ENCODE measurements around the gene CBX5. TPM values are rescaled to one million over a fixed set of nuclear protein-coding genes. Genes with fewer than 3 reads are reported as not detected.
A peak's percentile ranks its signal among the peaks of the same experiment; 100 is the strongest.
"Not testable (repeated sequence)": the region's sequence is repeated elsewhere in the genome, so short reads cannot be mapped to it uniquely, and the experiment has no call there.

Gene CBX5
- total RNA-seq = 108 and 113 TPM in 2 replicates

GRCh38 chr12:54279632-54280467, at the start of gene CBX5:
Gene CBX5, minus strand, starts transcription at chr12:54280122. Its CDS starts 22,472 bp downstream, at chr12:54257650.
- intact Hi-C loops (cut with micrococcal nuclease) = loop anchor here (1.0 to 10.0 kb wide), 6 partner anchors 39 to 705 kb away; partner anchors contain the start of genes NCKAP1L and TESPA1
- no peak within 1 kb of the TSS for H3K27ac Mint-ChIP-seq
- no peaks in the 10 kb centered on the region for H3K27me3 Mint-ChIP-seq
- no peaks in the 10 kb centered on the region for H3K9me3 Mint-ChIP-seq
- peaks cover 52% of the 10 kb centered on the region for H3K4me1 Mint-ChIP-seq
- peak; percentile 100 for DNase-seq
- no peak within 1 kb of the TSS for H3K4me3 Mint-ChIP-seq
- H3K36me3 Mint-ChIP-seq (ENCODE audit: low read depth) = peaks cover 21% of the 10 kb centered on the region

GRCh38 chr12:54328595-54329337, 48.8 kb upstream of the CBX5 start:
- intact Hi-C loops (cut with micrococcal nuclease) = no loop called here
- H3K27me3 Mint-ChIP-seq = no peaks in the 10 kb centered on the region
- no peaks in the 10 kb centered on the region for H3K9me3 Mint-ChIP-seq
- DNase-seq = no peak
- H3K4me3 Mint-ChIP-seq = peak overlapping the region; percentile 56
- peaks cover 14% of the 10 kb centered on the region for H3K36me3 Mint-ChIP-seq (ENCODE audit: low read depth)
- peak overlapping the region; percentile 45 for H3K27ac Mint-ChIP-seq
- H3K4me1 Mint-ChIP-seq = peaks cover 43% of the 10 kb centered on the region

GRCh38 chr12:54325442-54326109, 45.7 kb upstream of the CBX5 start:
- not testable (repeated sequence) for H3K27me3 Mint-ChIP-seq, H3K9me3 Mint-ChIP-seq, DNase-seq
- Mint-ChIP-seq H3K27ac (peak overlapping the region; percentile 93), H3K36me3 (ENCODE audit: low read depth) (peaks cover 11% of the 10 kb centered on the region), H3K4me3 (peak overlapping the region; percentile 98), H3K4me1 (peaks cover 27% of the 10 kb centered on the region)
- intact Hi-C loops (cut with micrococcal nuclease) = loop anchor here (1.0 to 2.0 kb wide), 3 partner anchors 27 to 43 kb away; no protein-coding TSS in a partner anchor

- Mint-ChIP-seq H3K4me1 (peaks cover 23% of the 10 kb centered on the region), H3K27ac (peak within 1 kb of the TSS; percentile 93), H3K27me3 (no peaks in the 10 kb centered on the region), H3K36me3 (ENCODE audit: low read depth) (peaks cover 10% of the 10 kb centered on the region), H3K4me3 (peak within 1 kb of the TSS; percentile 98), H3K9me3 (no peaks in the 10 kb centered on the region)
- intact Hi-C loops (cut with micrococcal nuclease) = loop anchor here (1.0 to 2.0 kb wide), 4 partner anchors 27 to 45 kb away; partner anchors contain the start of genes CBX5 and HNRNPA1
- peak; percentile 97 for DNase-seq
Measured at GRCh38 chr12:54324617-54325441, 44.9 kb upstream of the CBX5 start, which contains the start of gene COPZ1. Gene COPZ1, plus strand, starts transcription at chr12:54325131. Its CDS starts 33 bp downstream, at chr12:54325164.

- DNase-seq = no peak
- Mint-ChIP-seq H3K27ac (no peak overlapping the region), H3K4me1 (peaks cover 6% of the 10 kb centered on the region), H3K4me3 (no peak overlapping the region), H3K36me3 (ENCODE audit: low read depth) (peaks cover 5% of the 10 kb centered on the region), H3K9me3 (no peaks in the 10 kb centered on the region), H3K27me3 (peaks cover 5% of the 10 kb centered on the region)
- intact Hi-C loops (cut with micrococcal nuclease) = no loop called here
Measured at GRCh38 chr12:54321363-54321762, 41.4 kb upstream of the CBX5 start.

GRCh38 chr12:54312309-54312708, 32.4 kb upstream of the CBX5 start:
- H3K9me3 Mint-ChIP-seq; H3K36me3 Mint-ChIP-seq (ENCODE audit: low read depth); H3K4me3 Mint-ChIP-seq; H3K27ac Mint-ChIP-seq; intact Hi-C loops (cut with micrococcal nuclease); DNase-seq; H3K4me1 Mint-ChIP-seq: not testable (repeated sequence)
- peaks cover 13% of the 10 kb centered on the region for H3K27me3 Mint-ChIP-seq

GRCh38 chr12:54311051-54311450, 31.1 kb upstream of the CBX5 start:
- Mint-ChIP-seq H3K27me3 (peaks cover 14% of the 10 kb centered on the region), H3K27ac (no peak overlapping the region)
- intact Hi-C loops (cut with micrococcal nuclease) = no loop called here

GRCh38 chr12:54306925-54307741, 27.2 kb upstream of the CBX5 start:
- H3K4me1 Mint-ChIP-seq = peaks cover 20% of the 10 kb centered on the region
- no peak overlapping the region for H3K4me3 Mint-ChIP-seq
- H3K27ac Mint-ChIP-seq = no peak overlapping the region
- H3K27me3 Mint-ChIP-seq = peaks cover 37% of the 10 kb centered on the region
- H3K36me3 Mint-ChIP-seq (ENCODE audit: low read depth) = no peaks in the 10 kb centered on the region
- DNase-seq = no peak
- intact Hi-C loops (cut with micrococcal nuclease) = no loop called here
- no peaks in the 10 kb centered on the region for H3K9me3 Mint-ChIP-seq

More at GRCh38 chr12:54311051-54311450, 31.1 kb upstream of the CBX5 start:
- H3K9me3 Mint-ChIP-seq = no peaks in the 10 kb centered on the region
- no peak for DNase-seq
- peaks cover 11% of the 10 kb centered on the region for H3K4me1 Mint-ChIP-seq
- no peak overlapping the region for H3K4me3 Mint-ChIP-seq
- no peaks in the 10 kb centered on the region for H3K36me3 Mint-ChIP-seq (ENCODE audit: low read depth)

GRCh38 chr12:54304187-54304810, 24.4 kb upstream of the CBX5 start:
- H3K9me3 Mint-ChIP-seq = no peaks in the 10 kb centered on the region
- intact Hi-C loops (cut with micrococcal nuclease) = no loop called here
- H3K36me3 Mint-ChIP-seq (ENCODE audit: low read depth) = no peaks in the 10 kb centered on the region
- DNase-seq = no peak
- peaks cover 58% of the 10 kb centered on the region for H3K27me3 Mint-ChIP-seq
- H3K27ac Mint-ChIP-seq = no peak overlapping the region
- no peak overlapping the region for H3K4me3 Mint-ChIP-seq
- H3K4me1 Mint-ChIP-seq = peaks cover 27% of the 10 kb centered on the region

- intact Hi-C loops (cut with micrococcal nuclease) = no loop called here
Measured at GRCh38 chr12:54303640-54304039, 23.7 kb upstream of the CBX5 start.

GRCh38 chr12:54301428-54302048, 21.6 kb upstream of the CBX5 start:
- Mint-ChIP-seq H3K9me3 (no peaks in the 10 kb centered on the region), H3K4me1 (peaks cover 20% of the 10 kb centered on the region), H3K36me3 (ENCODE audit: low read depth) (no peaks in the 10 kb centered on the region), H3K27ac (no peak overlapping the region), H3K27me3 (peaks cover 70% of the 10 kb centered on the region), H3K4me3 (no peak overlapping the region)
- intact Hi-C loops (cut with micrococcal nuclease) = no loop called here
- DNase-seq = no peak

More at GRCh38 chr12:54303640-54304039, 23.7 kb upstream of the CBX5 start:
- H3K4me3 Mint-ChIP-seq = no peak overlapping the region
- H3K27ac Mint-ChIP-seq = no peak overlapping the region
- DNase-seq = no peak
- peaks cover 64% of the 10 kb centered on the region for H3K27me3 Mint-ChIP-seq
- H3K4me1 Mint-ChIP-seq = peaks cover 27% of the 10 kb centered on the region
- H3K9me3 Mint-ChIP-seq = no peaks in the 10 kb centered on the region
- no peaks in the 10 kb centered on the region for H3K36me3 Mint-ChIP-seq (ENCODE audit: low read depth)
